Calu3 (cell line): ENCODE data around the gene LYVE1. TPM values are rescaled to one million over a fixed set of nuclear protein-coding genes. Genes with fewer than 3 reads are reported as not detected.
A peak's percentile ranks its signal among the peaks of the same experiment; 100 is the strongest.

Source experiments
- BruUV-seq: library from RNA; stranded (reverse); fragments of 400-500 nt; replicated peaks from 2 replicates; lab custom pipeline; 2021; lab: Mats Ljungman, UMichigan
- CTCF ChIA-PET: fragments of 300-600 bp; sonication (Branson Sonifier 250); formaldehyde crosslinking; loops from one replicate; lab custom pipeline; 2022; ENCODE audit warnings: antibody characterized with exemption; lab: Charles Lee
- DNase-seq: peaks from one replicate; pipeline ENCODE4 v3.0.0; 2022
- H3K27ac Mint-ChIP-seq: one replicate; pipeline ENCODE4 v1.8.0; 2022; ENCODE audit warnings: mixed read lengths; ENCODE audit not compliant: unreplicated experiment
- H3K27me3 Mint-ChIP-seq: one replicate; pipeline ENCODE4 v1.8.0; 2022; ENCODE audit warnings: mixed read lengths; ENCODE audit not compliant: unreplicated experiment
- H3K36me3 Mint-ChIP-seq: one replicate; pipeline ENCODE4 v1.8.0; 2022; ENCODE audit warnings: mild to moderate bottlenecking, moderate library complexity, mixed read lengths; ENCODE audit not compliant: insufficient read depth, unreplicated experiment
- H3K4me1 Mint-ChIP-seq: one replicate; pipeline ENCODE4 v1.8.0; 2022; ENCODE audit warnings: mild to moderate bottlenecking, low read depth, mixed read lengths; ENCODE audit not compliant: unreplicated experiment
- H3K4me3 Mint-ChIP-seq: one replicate; pipeline ENCODE4 v1.8.0; 2022; ENCODE audit warnings: mild to moderate bottlenecking, low read depth, moderate library complexity, mixed read lengths; ENCODE audit not compliant: unreplicated experiment
- H3K9me3 Mint-ChIP-seq: one replicate; pipeline ENCODE4 v1.8.0; 2022; ENCODE audit warnings: low read depth, mixed read lengths; ENCODE audit not compliant: unreplicated experiment
- intact Hi-C: fragments of 100-400 bp; cut with micrococcal nuclease; formaldehyde crosslinking; loops from one replicate; pipeline ENCODE4 v1.10.0; 2022; ENCODE audit not compliant: unreplicated experiment
- total RNA-seq: library from RNA; stranded (reverse); gene quantifications from 2 replicates; pipeline ENCODE4 v1.2.3, GENCODE V29; 2022
- TF ChIP-seq, protein P1 (sequence below): fragments of 200-600 bp; IDR thresholded peaks from one replicate; pipeline ENCODE4 v1.8.0; 2022; ENCODE audit warnings: antibody characterized with exemption; ENCODE audit not compliant: unreplicated experiment

The LYVE1 gene
- total RNA-seq, 1 experiment from 2014 or later: not detected

DNA sequence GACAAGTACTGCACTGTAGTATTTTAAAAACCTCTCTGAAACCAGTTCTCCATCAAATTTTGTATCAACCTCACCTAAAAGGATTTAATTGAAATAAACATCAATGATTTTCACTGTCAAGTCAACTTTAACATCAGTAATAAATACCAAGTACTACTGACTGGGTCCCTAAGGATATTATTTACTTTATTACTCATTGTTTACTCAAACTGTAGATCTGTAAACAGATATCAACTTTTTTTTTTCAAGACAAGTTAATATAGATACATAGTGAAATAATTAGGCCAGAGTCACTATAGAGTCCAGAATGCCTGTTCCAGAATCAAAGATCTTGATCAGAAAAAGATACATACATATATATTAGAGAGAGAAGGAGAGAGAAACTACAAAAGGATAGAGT lies 29.1 kb downstream of the LYVE1 start:
- no peak for DNase-seq
- CTCF ChIA-PET: interaction anchor here (0.6 kb wide), 2 partner anchors 337 to 1707 kb away, joined by 3 to 4 read pairs; no protein-coding TSS in a partner anchor
- Mint-ChIP-seq H3K9me3 (no peaks in the 10 kb centered on the region), H3K27ac (peak overlapping the region; percentile 48), H3K4me1 (peaks cover 24% of the 10 kb centered on the region), H3K4me3 (peak overlapping the region; percentile 69), H3K27me3 (no peaks in the 10 kb centered on the region), H3K36me3 (peaks cover 22% of the 10 kb centered on the region)
- BruUV-seq: no TSS peak
- intact Hi-C loops: no loop called here
- TF ChIP-seq, protein P1, sequence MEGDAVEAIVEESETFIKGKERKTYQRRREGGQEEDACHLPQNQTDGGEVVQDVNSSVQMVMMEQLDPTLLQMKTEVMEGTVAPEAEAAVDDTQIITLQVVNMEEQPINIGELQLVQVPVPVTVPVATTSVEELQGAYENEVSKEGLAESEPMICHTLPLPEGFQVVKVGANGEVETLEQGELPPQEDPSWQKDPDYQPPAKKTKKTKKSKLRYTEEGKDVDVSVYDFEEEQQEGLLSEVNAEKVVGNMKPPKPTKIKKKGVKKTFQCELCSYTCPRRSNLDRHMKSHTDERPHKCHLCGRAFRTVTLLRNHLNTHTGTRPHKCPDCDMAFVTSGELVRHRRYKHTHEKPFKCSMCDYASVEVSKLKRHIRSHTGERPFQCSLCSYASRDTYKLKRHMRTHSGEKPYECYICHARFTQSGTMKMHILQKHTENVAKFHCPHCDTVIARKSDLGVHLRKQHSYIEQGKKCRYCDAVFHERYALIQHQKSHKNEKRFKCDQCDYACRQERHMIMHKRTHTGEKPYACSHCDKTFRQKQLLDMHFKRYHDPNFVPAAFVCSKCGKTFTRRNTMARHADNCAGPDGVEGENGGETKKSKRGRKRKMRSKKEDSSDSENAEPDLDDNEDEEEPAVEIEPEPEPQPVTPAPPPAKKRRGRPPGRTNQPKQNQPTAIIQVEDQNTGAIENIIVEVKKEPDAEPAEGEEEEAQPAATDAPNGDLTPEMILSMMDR: no peak

GRCh38 chr11:10538924-10539323 lies 29.5 kb downstream of the LYVE1 start:
- H3K9me3 Mint-ChIP-seq: no peaks in the 10 kb centered on the region
- H3K4me1 Mint-ChIP-seq: peaks cover 24% of the 10 kb centered on the region
- no peaks in the 10 kb centered on the region for H3K27me3 Mint-ChIP-seq
- CTCF ChIA-PET: no interaction called here
- no TSS peak for BruUV-seq
- no peak for DNase-seq
- no peak overlapping the region for H3K27ac Mint-ChIP-seq
- H3K4me3 Mint-ChIP-seq: no peak overlapping the region
- intact Hi-C loops: no loop called here
- TF ChIP-seq, protein P1: no peak
- H3K36me3 Mint-ChIP-seq: peaks cover 22% of the 10 kb centered on the region

DNA sequence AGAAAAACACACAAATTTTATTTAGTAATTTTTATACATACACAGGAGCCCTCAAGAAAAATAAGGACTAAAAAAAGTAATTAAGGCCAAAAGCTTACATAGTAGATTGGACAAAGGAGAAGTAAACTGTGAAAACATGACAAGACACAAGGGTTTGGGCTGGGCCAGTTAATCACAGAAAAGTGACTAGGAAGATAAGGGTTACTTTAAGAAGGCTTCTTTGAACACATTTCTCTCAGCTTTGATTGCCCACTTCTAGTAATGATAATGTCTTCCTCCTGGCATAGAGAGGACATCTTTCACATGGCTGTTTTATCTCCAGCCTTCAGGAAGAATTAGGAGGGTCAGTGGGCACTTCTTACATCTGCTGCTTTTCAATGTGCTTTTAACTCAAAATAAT lies 30.9 kb downstream of the LYVE1 start:
- Mint-ChIP-seq H3K27ac (no peak overlapping the region), H3K36me3 (peaks cover 22% of the 10 kb centered on the region), H3K9me3 (no peaks in the 10 kb centered on the region), H3K4me1 (peaks cover 24% of the 10 kb centered on the region), H3K27me3 (no peaks in the 10 kb centered on the region), H3K4me3 (no peak overlapping the region)
- DNase-seq: no peak
- no TSS peak for BruUV-seq
- CTCF ChIA-PET: no interaction called here
- intact Hi-C loops: no loop called here
- TF ChIP-seq, protein P1: no peak

- DNase-seq: no peak
- H3K4me1 Mint-ChIP-seq: peaks cover 15% of the 10 kb centered on the region
- intact Hi-C loops: no loop called here
- H3K27ac Mint-ChIP-seq: no peak overlapping the region
- no peaks in the 10 kb centered on the region for H3K36me3 Mint-ChIP-seq
- TF ChIP-seq, protein P1: no peak
- CTCF ChIA-PET: interaction anchor here (0.6 kb wide), 1 partner anchor 122 kb away, joined by 4 read pairs; no protein-coding TSS in a partner anchor
- no peaks in the 10 kb centered on the region for H3K9me3 Mint-ChIP-seq
- no TSS peak for BruUV-seq
- no peaks in the 10 kb centered on the region for H3K27me3 Mint-ChIP-seq
- no peak overlapping the region for H3K4me3 Mint-ChIP-seq
These were observed 34.1 kb downstream of the LYVE1 start for GRCh38 chr11:10534316-10534715.
